K562 (cell line): ENCODE results near the gene SLX4IP. TPM values are rescaled to one million over a fixed set of nuclear protein-coding genes. Genes with fewer than 3 reads are reported as not detected.
A peak's percentile ranks its signal among the peaks of the same experiment; 100 is the strongest.

Source experiments
- ATF1 ChIP-seq, 2 experiments: fragments of 450-650 bp in 1 of 2; IDR thresholded peaks; 2 replicates each; pipeline ENCODE4 v1.6.1; 2016; ENCODE audit warnings: missing compliant biosample characterization in 1 of 2, missing genetic modification characterization in 1 of 2
- CEBPG ChIP-seq, 3 experiments: fragments of 200-800 bp in 1 of 3; sonication (Bioruptor generic) in 1 of 3; sonication (generic) in 1 of 3; formaldehyde crosslinking in 1 of 3; IDR thresholded peaks in 2 of 3; conservative IDR thresholded peaks in 1 of 3; 2 replicates each; pipeline versions ENCODE4 v1.6.1 to v1.8.0; 2016 to 2022; ENCODE audit warnings: missing compliant biosample characterization in 2 of 3, missing genetic modification characterization in 2 of 3, mild to moderate bottlenecking in 1 of 3, missing genetic modification reagents in 1 of 3
- CHD1 ChIP-seq: fragments of 200-600 bp; sonication (generic); IDR thresholded peaks from one replicate; pipeline ENCODE4 v1.6.1; 2012; ENCODE audit warnings: mild to moderate bottlenecking, moderate library complexity, low read length, inconsistent platforms
- DMBX1 ChIP-seq: fragments of 250-450 bp; sonication (Bioruptor Pico); IDR thresholded peaks from 2 replicates; pipeline ENCODE4 v1.8.0; 2022; ENCODE audit warnings: inconsistent platforms, mild to moderate bottlenecking, moderate library complexity, borderline replicate concordance
- EP300 ChIP-seq: IDR thresholded peaks from 2 replicates; pipeline ENCODE4 v1.6.1; 2012; ENCODE audit warnings: low read length, improper control_type of control experiment
- ESRRB ChIP-seq: fragments of 250-450 bp; sonication (Bioruptor Pico); IDR thresholded peaks from 2 replicates; pipeline ENCODE4 v1.5.0; 2020; ENCODE audit warnings: mild to moderate bottlenecking, moderate library complexity, borderline replicate concordance
- ETV1 ChIP-seq: fragments of 450-650 bp; conservative IDR thresholded peaks from 2 replicates; pipeline ENCODE4 v1.6.1; 2016; ENCODE audit warnings: missing genetic modification characterization, control low read depth, low read depth, missing compliant biosample characterization
- MEIS2 ChIP-seq: fragments of 450-650 bp; IDR thresholded peaks from 2 replicates; pipeline ENCODE4 v1.6.1; 2014; ENCODE audit warnings: mild to moderate bottlenecking; ENCODE audit not compliant: partially characterized antibody
- MYC ChIP-seq, 2 experiments: fragments of 250-450 bp in 1 of 2; sonication (Bioruptor Pico) in 1 of 2; IDR thresholded peaks; 2 replicates each; pipeline versions ENCODE4 v1.5.1 to v1.6.1; 2012 to 2021; ENCODE audit warnings: low read depth in 2 of 2, borderline replicate concordance in 1 of 2, improper control_type of control experiment in 1 of 2, low read length in 1 of 2, mild to moderate bottlenecking in 1 of 2, moderate library complexity in 1 of 2
- NFRKB ChIP-seq: fragments of 450-650 bp; IDR thresholded peaks from 2 replicates; pipeline ENCODE4 v1.6.1; 2016; ENCODE audit warnings: low read depth
- PCBP1 ChIP-seq: fragments of 200-400 bp; formaldehyde crosslinking; IDR thresholded peaks from 2 replicates; pipeline ENCODE4 v1.6.1; 2018; ENCODE audit warnings: mild to moderate bottlenecking, low read depth, low read length; ENCODE audit not compliant: poor library complexity, severe bottlenecking
- POLR2A ChIP-seq: fragments of 450-650 bp; conservative IDR thresholded peaks from 2 replicates; pipeline ENCODE4 v1.6.1; 2016
- RBBP5 ChIP-seq: fragments of 200-600 bp; sonication (generic); IDR thresholded peaks from 2 replicates; pipeline ENCODE4 v1.6.1; 2012; ENCODE audit warnings: borderline replicate concordance, mild to moderate bottlenecking, low read length, control low read depth, inconsistent platforms; ENCODE audit not compliant: insufficient read depth, poor library complexity, severe bottlenecking
- SAP30 ChIP-seq: fragments of 200-600 bp; sonication (generic); IDR thresholded peaks from 2 replicates; pipeline ENCODE4 v1.6.1; 2012; ENCODE audit warnings: borderline replicate concordance, low read depth, mild to moderate bottlenecking, moderate library complexity, low read length, control low read depth, inconsistent platforms; ENCODE audit not compliant: insufficient read depth, poor library complexity, severe bottlenecking
- ZBTB34 ChIP-seq: fragments of 250-450 bp; sonication (Bioruptor Pico); IDR thresholded peaks from 2 replicates; pipeline ENCODE4 v1.8.0; 2021; ENCODE audit warnings: mild to moderate bottlenecking, moderate library complexity
- ZEB2 ChIP-seq: fragments of 450-650 bp; IDR thresholded peaks from 2 replicates; pipeline ENCODE4 v1.6.1; 2016
- ZNF175 ChIP-seq: fragments of 200-800 bp; sonication (Bioruptor generic); IDR thresholded peaks from 2 replicates; pipeline ENCODE4 v1.6.1; 2016; ENCODE audit warnings: low read depth, mild to moderate bottlenecking, missing genetic modification characterization, missing compliant biosample characterization
- ZNF644 ChIP-seq: fragments of 200-800 bp; sonication (Bioruptor generic); IDR thresholded peaks from 2 replicates; pipeline ENCODE4 v1.6.1; 2016; ENCODE audit warnings: low read depth, missing genetic modification characterization, missing compliant biosample characterization
- polyA plus RNA-seq, 8 experiments: library from polyadenylated mRNA; depleted of rRNA in 4 of 8; stranded (reverse) in 5 of 8; unstranded in 3 of 8; fragments of >200 nt; fragmentation: Nextera tagmentation in 2 of 8; fragmentation: Illumina TruSeq in 1 of 8; extraction: Ambion mirVana in 2 of 8; extraction: Trizol in 1 of 8; gene quantifications; 2 replicates each; pipeline versions ENCODE4 v1.2.1 to v1.2.3, GENCODE V29; 2011 to 2014; ENCODE audit warnings: inconsistent platforms in 1 of 8, missing spikeins in 1 of 8
- total RNA-seq, 7 experiments: library from RNA; depleted of rRNA in 6 of 7; stranded (reverse); fragments of >200 nt in 6 of 7; fragmentation: Illumina TruSeq in 2 of 7; extraction: Trizol in 2 of 7; gene quantifications; 2 replicates each; pipeline versions ENCODE4 v1.2.1 to v1.2.3, GENCODE V29; 2011 to 2021; ENCODE audit warnings: low replicate concordance in 1 of 7

The SLX4IP gene
- total and polyA plus RNA-seq, 9 of the 15 experiments (the other 6 are each of a cell fraction or from before 2014, with no cell fraction given): 1.5 to 5.9 (median 3.5) TPM

DNA sequence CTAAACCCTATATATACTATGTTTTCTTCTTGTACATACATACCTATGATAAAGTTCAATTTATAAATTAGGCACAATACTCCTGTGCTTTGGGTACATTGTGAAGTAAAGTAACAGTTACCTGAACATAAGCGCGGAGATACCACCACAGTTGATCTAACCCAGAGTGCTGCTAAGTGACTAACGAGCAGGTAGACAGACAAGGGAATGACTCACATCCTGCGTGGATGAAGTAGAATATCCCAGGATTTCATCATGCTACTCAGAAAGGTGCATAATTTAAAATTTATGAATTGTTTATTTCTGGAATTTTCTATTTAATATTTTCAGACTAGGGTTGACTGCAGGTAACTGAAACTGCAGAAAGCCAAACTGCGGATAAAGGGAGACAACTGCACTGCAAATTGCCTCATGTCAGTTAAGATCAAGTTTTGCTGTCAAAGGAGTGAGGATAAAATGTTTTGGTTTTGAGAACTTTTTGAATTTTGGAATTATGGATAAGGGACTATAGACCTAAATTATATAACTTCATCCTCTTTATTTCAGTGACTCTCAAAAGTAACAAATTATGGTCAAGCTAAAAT, 15.5 kb upstream of the SLX4IP start (continued):
- TF ChIP-seq ATF1 (CRISPR knock-in tag; IDR thresholded peaks at IDR 0.05): no peak
- TF ChIP-seq ATF1 (tag; IDR thresholded peaks at IDR 0.05): no peak
- no peak for TF ChIP-seq SAP30
- no peak for TF ChIP-seq PCBP1
- TF ChIP-seq NFRKB: no peak
- no peak for TF ChIP-seq ZBTB34 (CRISPR knock-in tag)
- peak; percentile 61; the same call in 1 of the 2 replicates for TF ChIP-seq ZNF644 (tag)
- peak; percentile 25; the same call in 1 of the 2 replicates for TF ChIP-seq DMBX1 (CRISPR knock-in tag)
- peak; percentile 6; the same call in 1 of the 2 replicates for TF ChIP-seq EP300
- TF ChIP-seq ESRRB (CRISPR knock-in tag): no peak
- no peak for TF ChIP-seq RBBP5
- TF ChIP-seq POLR2A: no peak
- TF ChIP-seq CHD1: no peak
- TF ChIP-seq CEBPG (CRISPR knock-in tag; IDR thresholded peaks at IDR 0.05): peak; percentile 76; the same call in 1 of the 2 replicates
- TF ChIP-seq CEBPG (tag; conservative IDR thresholded peaks at IDR 0.05 in 1 of 2, IDR thresholded peaks at IDR 0.05 in 1 of 2): peak in 1 of 2 experiments; percentile 89; a peak in 2 of 4 replicates
- no peak for TF ChIP-seq MYC (IDR thresholded peaks at IDR 0.05; ENCODE audit: low read depth, low read length)
- no peak for TF ChIP-seq MYC (CRISPR knock-in tag; IDR thresholded peaks at IDR 0.05; ENCODE audit: borderline replicate concordance, low read depth)
- TF ChIP-seq ZNF175 (CRISPR knock-in tag): peak; percentile 85
- TF ChIP-seq ETV1: peak; percentile 45; the same call in 1 of the 2 replicates
- TF ChIP-seq ZEB2: peak; percentile 62; the same call in 1 of the 2 replicates
- peak; percentile 18 for TF ChIP-seq MEIS2
